B cell (primary cell): Measurements from ENCODE around the gene PRKCA.

Experiments used
- EZH2 ChIP-seq: IDR thresholded peaks from 2 replicates; pipeline ENCODE4 v1.6.1; 2012; ENCODE audit warnings: borderline replicate concordance, low read depth, mild to moderate bottlenecking, moderate library complexity, low read length; ENCODE audit not compliant: insufficient read depth, poor library complexity, severe bottlenecking
- TF ChIP-seq, protein P1 (sequence below): fragments of 200-600 bp; IDR thresholded peaks from one replicate; pipeline ENCODE4 v1.8.0; 2022; ENCODE audit warnings: antibody characterized with exemption, mild to moderate bottlenecking

DNA sequence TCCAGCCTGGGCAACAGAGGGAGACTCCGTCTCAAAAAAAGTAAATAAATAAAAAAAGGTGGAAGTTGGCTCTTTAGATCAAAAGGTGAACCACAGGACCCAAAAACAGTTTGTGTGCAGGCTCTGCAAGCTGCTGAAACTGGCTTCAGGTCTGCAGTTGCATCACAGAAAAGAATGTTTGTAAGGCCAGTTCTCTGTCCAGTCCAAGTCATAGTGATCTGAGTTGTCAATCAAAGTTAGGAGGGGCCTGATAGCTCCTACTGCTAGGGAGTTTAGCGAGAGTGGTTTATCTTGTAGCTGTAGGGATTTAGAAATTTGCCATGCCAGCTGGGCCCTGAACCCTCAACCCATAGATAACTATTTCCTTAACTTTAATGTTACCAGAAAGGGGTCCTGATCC is 431.3 kb downstream of the PRKCA start:
- TF ChIP-seq, protein P1, sequence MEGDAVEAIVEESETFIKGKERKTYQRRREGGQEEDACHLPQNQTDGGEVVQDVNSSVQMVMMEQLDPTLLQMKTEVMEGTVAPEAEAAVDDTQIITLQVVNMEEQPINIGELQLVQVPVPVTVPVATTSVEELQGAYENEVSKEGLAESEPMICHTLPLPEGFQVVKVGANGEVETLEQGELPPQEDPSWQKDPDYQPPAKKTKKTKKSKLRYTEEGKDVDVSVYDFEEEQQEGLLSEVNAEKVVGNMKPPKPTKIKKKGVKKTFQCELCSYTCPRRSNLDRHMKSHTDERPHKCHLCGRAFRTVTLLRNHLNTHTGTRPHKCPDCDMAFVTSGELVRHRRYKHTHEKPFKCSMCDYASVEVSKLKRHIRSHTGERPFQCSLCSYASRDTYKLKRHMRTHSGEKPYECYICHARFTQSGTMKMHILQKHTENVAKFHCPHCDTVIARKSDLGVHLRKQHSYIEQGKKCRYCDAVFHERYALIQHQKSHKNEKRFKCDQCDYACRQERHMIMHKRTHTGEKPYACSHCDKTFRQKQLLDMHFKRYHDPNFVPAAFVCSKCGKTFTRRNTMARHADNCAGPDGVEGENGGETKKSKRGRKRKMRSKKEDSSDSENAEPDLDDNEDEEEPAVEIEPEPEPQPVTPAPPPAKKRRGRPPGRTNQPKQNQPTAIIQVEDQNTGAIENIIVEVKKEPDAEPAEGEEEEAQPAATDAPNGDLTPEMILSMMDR = no peak
- no peak for TF ChIP-seq EZH2
